Trophoblast cell (in vitro differentiated cells and primary cell): ENCODE measurements around the gene PAQR6.
A peak's percentile ranks its signal among the peaks of the same experiment; 100 is the strongest.

Experiments
- DNase-seq, 2 donors: peaks; one replicate each; pipeline ENCODE4 v3.0.0-alpha.2; 2016
- H2AFZ ChIP-seq: 2 replicates; pipeline ENCODE4 v1.6.1; 2013; ENCODE audit warnings: low read length, moderate library complexity, mild to moderate bottlenecking; ENCODE audit not compliant: insufficient read depth, poor library complexity
- H2AK5ac ChIP-seq: 2 replicates; pipeline ENCODE4 v1.6.1; 2013; ENCODE audit warnings: mild to moderate bottlenecking, low read length
- H2BK120ac ChIP-seq: 2 replicates; pipeline ENCODE4 v1.6.1; 2013; ENCODE audit warnings: low read length, mild to moderate bottlenecking, moderate library complexity; ENCODE audit not compliant: insufficient read depth, poor library complexity
- H2BK12ac ChIP-seq: 2 replicates; pipeline ENCODE4 v1.6.1; 2013; ENCODE audit warnings: mild to moderate bottlenecking, low read length, moderate library complexity
- H2BK5ac ChIP-seq: 2 replicates; pipeline ENCODE4 v1.6.1; 2013; ENCODE audit warnings: low read length, low read depth, moderate library complexity, mild to moderate bottlenecking; ENCODE audit not compliant: poor library complexity
- H3K14ac ChIP-seq: 2 replicates; pipeline ENCODE4 v1.6.1; 2013; ENCODE audit warnings: mild to moderate bottlenecking, low read length
- H3K18ac ChIP-seq: 2 replicates; pipeline ENCODE4 v1.6.1; 2013; ENCODE audit warnings: mild to moderate bottlenecking, low read length
- H3K23ac ChIP-seq: 2 replicates; pipeline ENCODE4 v1.6.1; 2013; ENCODE audit warnings: low read length
- H3K27ac ChIP-seq: 2 replicates; pipeline ENCODE4 v1.5.1; 2013; ENCODE audit warnings: low read depth, mild to moderate bottlenecking, inconsistent platforms, low read length, moderate library complexity
- H3K27me3 ChIP-seq: 2 replicates; pipeline ENCODE4 v1.6.1; 2013; ENCODE audit warnings: inconsistent platforms, mild to moderate bottlenecking, low read length, moderate library complexity; ENCODE audit not compliant: insufficient read depth
- H3K36me3 ChIP-seq, 2 experiments: 1 replicate in 1 of 2; 2 replicates in 1 of 2; pipeline ENCODE4 v1.6.1; 2013; ENCODE audit warnings: low read length in 2 of 2, mild to moderate bottlenecking in 2 of 2, moderate library complexity in 1 of 2; ENCODE audit not compliant: insufficient read depth in 2 of 2, control insufficient read depth in 1 of 2
- H3K4ac ChIP-seq: 2 replicates; pipeline ENCODE4 v1.6.1; 2013; ENCODE audit warnings: low read depth, mild to moderate bottlenecking, low read length, moderate library complexity
- H3K4me1 ChIP-seq, 2 experiments: 1 replicate in 1 of 2; 2 replicates in 1 of 2; pipeline ENCODE4 v1.6.1; 2013; ENCODE audit warnings: low read length in 2 of 2, mild to moderate bottlenecking in 2 of 2, moderate library complexity in 1 of 2; ENCODE audit not compliant: insufficient read depth in 2 of 2, control insufficient read depth in 1 of 2
- H3K4me2 ChIP-seq: 2 replicates; pipeline ENCODE4 v1.6.1; 2013; ENCODE audit warnings: inconsistent platforms, mild to moderate bottlenecking, low read length, moderate library complexity
- H3K4me3 ChIP-seq: 2 replicates; pipeline ENCODE4 v1.5.1; 2013; ENCODE audit warnings: mild to moderate bottlenecking, low read depth, low read length, inconsistent platforms
- H3K79me1 ChIP-seq: one replicate; pipeline ENCODE4 v1.6.1; 2013; ENCODE audit warnings: low read length
- H3K79me2 ChIP-seq: 2 replicates; pipeline ENCODE4 v1.6.1; 2013; ENCODE audit warnings: low read length, mild to moderate bottlenecking; ENCODE audit not compliant: control insufficient read depth, insufficient read depth, poor library complexity
- H3K9ac ChIP-seq: 2 replicates; pipeline ENCODE4 v1.6.1; 2013; ENCODE audit warnings: mild to moderate bottlenecking, low read length
- H3K9me3 ChIP-seq: 2 replicates; pipeline ENCODE4 v1.6.1; 2013; ENCODE audit warnings: low read depth, mild to moderate bottlenecking, control low read depth, inconsistent platforms, low read length; ENCODE audit not compliant: insufficient read depth
- H4K12ac ChIP-seq: 2 replicates; pipeline ENCODE4 v1.6.1; 2013; ENCODE audit warnings: low read depth, mild to moderate bottlenecking, low read length, moderate library complexity
- H4K8ac ChIP-seq: 2 replicates; pipeline ENCODE4 v1.6.1; 2013; ENCODE audit warnings: low read depth, mild to moderate bottlenecking, low read length, moderate library complexity
- H4K91ac ChIP-seq: one replicate; pipeline ENCODE4 v1.6.1; 2013; ENCODE audit warnings: low read depth, mild to moderate bottlenecking, low read length, moderate library complexity
- WGBS: extraction: QIAGEN DNeasy Blood & Tissue Kit; methylation state at CpG from one replicate; pipeline ENCODE4 v1.1.7; 2013; ENCODE audit warnings: missing lambda C conversion rate; ENCODE audit not compliant: insufficient read length, insufficient coverage; ENCODE audit errors: extremely low coverage; 5-methylcytosine and 5-hydroxymethylcytosine counted together

PAQR6 gene

DNA sequence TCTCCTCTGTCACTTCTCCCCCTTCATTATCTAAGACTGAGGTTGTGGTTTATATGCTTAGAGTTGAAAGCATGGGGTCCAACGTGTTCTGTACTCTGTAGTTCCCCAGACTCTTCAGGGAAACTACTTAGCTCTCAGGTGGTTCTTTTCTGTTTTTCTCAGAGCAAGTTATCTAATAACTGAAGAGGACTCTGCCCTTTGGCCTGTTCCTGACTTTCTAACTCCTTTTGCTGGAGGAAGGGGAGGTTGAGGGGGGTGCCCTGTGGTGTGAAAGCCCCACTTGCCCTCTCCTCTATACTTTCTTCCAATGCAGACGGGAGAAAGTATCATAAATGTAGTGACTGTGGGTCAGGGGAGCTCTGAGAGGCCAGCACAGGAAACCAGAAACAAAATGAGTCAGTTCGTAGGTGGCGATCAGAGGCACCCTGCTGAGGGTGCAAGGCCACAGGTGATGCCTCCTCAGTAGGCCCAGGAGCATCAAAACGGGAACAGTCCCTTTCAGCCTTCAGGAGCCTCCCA, 49.0 kb downstream of the PAQR6 start:
- H3K36me3 ChIP-seq: peaks cover 17% of the 10 kb centered on the region in 2 experiments
- no CpG with 5 or more reads among the region's 5 CpGs for WGBS
- H2AK5ac ChIP-seq: no peak overlapping the region
- no peaks in the 10 kb centered on the region for H3K9me3 ChIP-seq
- H3K4ac ChIP-seq: no peak overlapping the region
- no peak overlapping the region for H2AFZ ChIP-seq
- no peak overlapping the region for H3K4me2 ChIP-seq
- H2BK5ac ChIP-seq: no peak overlapping the region
- H2BK12ac ChIP-seq: no peak overlapping the region
- H3K9ac ChIP-seq: no peak overlapping the region
- no peak overlapping the region for H3K4me3 ChIP-seq
- no peak overlapping the region for H4K12ac ChIP-seq
- no peak overlapping the region for H3K14ac ChIP-seq
- no peak overlapping the region for H3K23ac ChIP-seq
- H3K27me3 ChIP-seq: no peaks in the 10 kb centered on the region
- H3K4me1 ChIP-seq: peaks cover 4 to 7% of the 10 kb centered on the region in 2 experiments
- peaks cover 7% of the 10 kb centered on the region for H3K79me2 ChIP-seq
- H4K91ac ChIP-seq: no peak overlapping the region
- no peak overlapping the region for H4K8ac ChIP-seq
- H3K79me1 ChIP-seq: peaks cover 3% of the 10 kb centered on the region
- H3K27ac ChIP-seq: no peak overlapping the region
- H2BK120ac ChIP-seq: no peak overlapping the region
- no peak for DNase-seq
- no peak overlapping the region for H3K18ac ChIP-seq

DNA sequence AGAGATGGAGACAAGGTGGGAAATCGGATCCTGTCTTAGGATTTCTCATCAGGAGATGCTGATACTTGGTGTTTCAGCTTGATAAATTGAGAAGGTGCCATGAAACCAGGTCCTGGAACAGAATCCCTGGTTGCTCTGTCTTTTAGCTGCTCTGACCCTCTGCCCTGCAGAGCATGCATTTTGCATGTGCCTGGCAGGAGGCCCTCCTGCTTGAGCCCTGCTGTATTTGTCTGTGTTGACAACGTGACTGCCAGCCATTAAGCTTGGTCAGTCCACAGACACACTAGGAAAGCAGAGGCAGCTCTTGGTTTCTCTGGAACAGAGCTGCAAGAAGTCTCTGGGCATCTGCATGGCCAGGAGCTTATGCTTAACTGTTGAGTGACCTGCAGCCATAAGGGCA, 51.4 kb downstream of the PAQR6 start:
- Histone ChIP-seq H3K27ac (no peak overlapping the region), H3K4me3 (no peak overlapping the region), H2BK12ac (no peak overlapping the region), H3K14ac (no peak overlapping the region), H3K4me2 (no peak overlapping the region), H3K23ac (no peak overlapping the region), H3K27me3 (no peaks in the 10 kb centered on the region), H2BK5ac (no peak overlapping the region), H3K9me3 (no peaks in the 10 kb centered on the region), H2AK5ac (no peak overlapping the region), H3K4ac (no peak overlapping the region), H4K8ac (no peak overlapping the region), H3K36me3 (peaks cover 17% of the 10 kb centered on the region in 2 experiments), H4K91ac (no peak overlapping the region), H3K18ac (no peak overlapping the region), H3K9ac (no peak overlapping the region), H2BK120ac (no peak overlapping the region), H2AFZ (no peak overlapping the region), H4K12ac (no peak overlapping the region), H3K4me1 (peaks cover 4 to 9% of the 10 kb centered on the region in 2 experiments), H3K79me1 (peaks cover 6% of the 10 kb centered on the region), H3K79me2 (peaks cover 7% of the 10 kb centered on the region)
- DNase-seq: no peak
- WGBS: no CpG with 5 or more reads among the region's 2 CpGs

DNA sequence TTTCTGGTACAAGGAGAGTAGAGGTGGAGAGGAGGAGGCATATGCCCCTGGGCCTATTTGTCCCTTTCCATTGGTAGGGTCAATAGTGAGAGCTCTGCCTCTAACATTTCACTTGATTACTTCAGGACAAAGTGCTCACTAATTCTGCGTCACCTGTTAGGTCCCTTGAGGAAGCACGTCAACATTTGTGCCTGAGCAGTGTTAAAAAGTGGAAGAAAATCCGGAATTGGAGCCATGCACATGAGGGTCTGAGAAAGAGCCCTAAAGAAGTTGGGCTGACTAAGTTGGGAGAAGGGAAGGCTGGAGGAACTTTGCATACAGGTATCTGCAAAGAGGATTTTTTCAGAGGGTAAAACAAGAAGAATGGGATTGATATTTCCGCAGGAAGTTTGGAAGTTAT, 52.0 kb downstream of the PAQR6 start:
- no peak overlapping the region for H2BK5ac ChIP-seq
- peak overlapping the region; percentile 16 for H3K4ac ChIP-seq
- no peak overlapping the region for H4K91ac ChIP-seq
- no peaks in the 10 kb centered on the region for H3K27me3 ChIP-seq
- no peak overlapping the region for H3K23ac ChIP-seq
- no peak overlapping the region for H3K9ac ChIP-seq
- no peak overlapping the region for H2AFZ ChIP-seq
- H2AK5ac ChIP-seq: no peak overlapping the region
- peaks cover 6% of the 10 kb centered on the region for H3K79me1 ChIP-seq
- no peaks in the 10 kb centered on the region for H3K9me3 ChIP-seq
- H3K18ac ChIP-seq: no peak overlapping the region
- peaks cover 17% of the 10 kb centered on the region in 2 experiments for H3K36me3 ChIP-seq
- H4K12ac ChIP-seq: no peak overlapping the region
- H3K14ac ChIP-seq: no peak overlapping the region
- H3K4me1 ChIP-seq: peaks cover 4 to 9% of the 10 kb centered on the region in 2 experiments
- no peak overlapping the region for H3K27ac ChIP-seq
- DNase-seq: no peak
- H3K79me2 ChIP-seq: peaks cover 7% of the 10 kb centered on the region
- no peak overlapping the region for H4K8ac ChIP-seq
- no peak overlapping the region for H2BK12ac ChIP-seq
- H3K4me3 ChIP-seq: no peak overlapping the region
- H2BK120ac ChIP-seq: no peak overlapping the region
- H3K4me2 ChIP-seq: no peak overlapping the region
- whole genome bisulfite sequencing: no CpG with 5 or more reads among the region's 4 CpGs

DNA sequence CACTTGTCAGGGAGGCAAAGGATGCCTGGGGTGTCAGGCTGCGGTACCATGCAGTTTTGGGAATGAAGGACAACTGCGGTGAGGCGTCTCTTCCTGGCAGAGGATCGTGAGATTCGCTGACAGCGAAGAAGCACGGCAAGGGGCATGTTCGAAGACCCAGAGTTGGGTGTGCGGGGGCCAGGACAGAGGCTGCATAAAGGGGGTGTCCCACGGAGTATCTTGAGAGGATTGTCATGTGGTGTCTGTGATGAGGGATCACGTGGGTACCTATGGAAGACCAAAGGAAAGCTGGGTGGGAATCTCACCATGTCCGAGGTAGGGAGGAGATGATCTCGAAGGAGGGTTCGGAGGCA, 53.6 kb downstream of the PAQR6 start:
- no peak for DNase-seq
- no CpG with 5 or more reads among the region's 14 CpGs for WGBS
- no peak overlapping the region for H3K23ac ChIP-seq

More for the DNA sequence above, 53.6 kb downstream of the PAQR6 start:
- Histone ChIP-seq H4K8ac (peak overlapping the region; percentile 72), H2BK5ac (no peak overlapping the region), H4K91ac (peak overlapping the region; percentile 60), H3K18ac (peak overlapping the region; percentile 50), H3K9ac (peak overlapping the region; percentile 87), H3K4ac (peak overlapping the region; percentile 47), H4K12ac (peak overlapping the region; percentile 50), H2AFZ (peak overlapping the region; percentile 33), H3K79me2 (peaks cover 7% of the 10 kb centered on the region), H3K4me2 (peak overlapping the region; percentile 94), H2BK12ac (no peak overlapping the region), H3K4me3 (peak overlapping the region; percentile 86), H2BK120ac (peak overlapping the region; percentile 15), H3K27me3 (no peaks in the 10 kb centered on the region), H3K9me3 (no peaks in the 10 kb centered on the region), H3K36me3 (peaks cover 4 to 6% of the 10 kb centered on the region in 2 experiments), H3K79me1 (peaks cover 6% of the 10 kb centered on the region), H3K27ac (no peak overlapping the region), H3K4me1 (peaks cover 4 to 9% of the 10 kb centered on the region in 2 experiments), H3K14ac (peak overlapping the region; percentile 34), H2AK5ac (peak overlapping the region; percentile 37)
